GM21360 (cell line): Measurements from ENCODE around the gene CASK.

ENCODE experiments used
- ATAC-seq: cut with Tn5 transposase; IDR thresholded peaks from one replicate; pipeline ENCODE4 v1.9.1; 2021; ENCODE audit warnings: mild to moderate bottlenecking, moderate library complexity; ENCODE audit not compliant: unreplicated experiment

The CASK gene, protein sequence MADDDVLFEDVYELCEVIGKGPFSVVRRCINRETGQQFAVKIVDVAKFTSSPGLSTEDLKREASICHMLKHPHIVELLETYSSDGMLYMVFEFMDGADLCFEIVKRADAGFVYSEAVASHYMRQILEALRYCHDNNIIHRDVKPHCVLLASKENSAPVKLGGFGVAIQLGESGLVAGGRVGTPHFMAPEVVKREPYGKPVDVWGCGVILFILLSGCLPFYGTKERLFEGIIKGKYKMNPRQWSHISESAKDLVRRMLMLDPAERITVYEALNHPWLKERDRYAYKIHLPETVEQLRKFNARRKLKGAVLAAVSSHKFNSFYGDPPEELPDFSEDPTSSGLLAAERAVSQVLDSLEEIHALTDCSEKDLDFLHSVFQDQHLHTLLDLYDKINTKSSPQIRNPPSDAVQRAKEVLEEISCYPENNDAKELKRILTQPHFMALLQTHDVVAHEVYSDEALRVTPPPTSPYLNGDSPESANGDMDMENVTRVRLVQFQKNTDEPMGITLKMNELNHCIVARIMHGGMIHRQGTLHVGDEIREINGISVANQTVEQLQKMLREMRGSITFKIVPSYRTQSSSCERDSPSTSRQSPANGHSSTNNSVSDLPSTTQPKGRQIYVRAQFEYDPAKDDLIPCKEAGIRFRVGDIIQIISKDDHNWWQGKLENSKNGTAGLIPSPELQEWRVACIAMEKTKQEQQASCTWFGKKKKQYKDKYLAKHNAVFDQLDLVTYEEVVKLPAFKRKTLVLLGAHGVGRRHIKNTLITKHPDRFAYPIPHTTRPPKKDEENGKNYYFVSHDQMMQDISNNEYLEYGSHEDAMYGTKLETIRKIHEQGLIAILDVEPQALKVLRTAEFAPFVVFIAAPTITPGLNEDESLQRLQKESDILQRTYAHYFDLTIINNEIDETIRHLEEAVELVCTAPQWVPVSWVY

DNA sequence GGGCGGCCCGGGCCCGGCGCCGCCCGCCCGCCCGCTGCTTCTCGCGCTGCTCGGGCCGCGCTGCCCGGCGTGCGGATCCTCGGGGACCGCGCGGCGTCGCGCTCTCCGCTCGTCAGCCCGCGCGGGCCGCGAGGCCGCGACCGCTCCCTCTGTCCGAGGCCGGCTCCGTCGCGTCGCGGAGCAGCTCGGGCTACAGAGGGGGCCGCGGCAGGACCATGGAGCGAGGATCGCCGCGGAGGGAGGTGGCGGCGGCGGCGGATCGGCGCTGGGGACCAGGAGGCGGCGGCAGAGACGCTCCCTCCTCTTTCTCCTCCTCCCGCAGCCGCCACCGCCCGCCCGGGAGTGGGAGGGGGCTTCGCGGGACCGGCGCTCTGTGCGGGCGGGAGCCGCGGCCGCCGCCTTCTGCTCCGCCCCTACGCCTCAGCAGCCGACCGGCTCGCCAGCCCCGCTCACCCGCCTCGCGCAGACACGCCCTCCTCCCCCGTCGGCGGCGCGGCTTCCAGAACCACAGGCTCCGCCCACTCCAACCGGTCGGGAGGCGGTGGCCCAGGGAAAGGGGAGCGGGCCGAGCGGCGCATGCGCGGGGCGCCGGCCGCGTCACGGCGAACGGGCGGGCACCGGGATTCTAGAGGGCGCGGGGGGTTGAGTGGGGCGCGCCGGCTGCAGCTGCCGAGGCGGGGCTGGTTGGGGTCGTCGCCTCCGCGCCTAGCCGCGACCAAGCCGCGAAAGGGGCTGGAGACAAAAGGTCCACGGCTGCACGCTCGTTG lies at the start of gene CASK:
CASK (minus strand) TSS at position 344 of the 767 bp plus-strand sequence. CDS start 566 bp downstream, outside the sequence.
- ATAC-seq = peak; percentile 76

- no peak for ATAC-seq
Observed at GRCh38 chrX:41971346-41971745, 48.0 kb upstream of the CASK start.

DNA sequence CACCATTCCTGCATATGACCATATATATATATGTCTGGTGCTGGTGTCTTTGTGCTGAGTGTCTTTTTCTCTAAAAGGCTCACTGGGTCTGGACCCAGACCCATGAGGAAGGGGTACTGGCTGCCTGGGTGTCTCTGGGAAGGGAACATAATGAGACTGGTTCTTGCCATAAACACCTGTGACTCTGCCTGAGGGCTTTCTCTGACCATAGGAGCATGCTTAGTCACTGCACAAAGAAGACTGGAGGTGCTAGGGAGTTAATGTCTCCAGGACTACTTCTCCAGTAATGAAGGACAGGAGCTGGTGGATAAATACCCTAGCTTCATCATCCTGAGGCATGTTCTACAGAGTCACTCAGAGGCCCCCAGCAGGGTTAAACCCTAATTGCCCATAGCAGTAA lies 47.1 kb upstream of the CASK start:
- ATAC-seq = no peak

DNA sequence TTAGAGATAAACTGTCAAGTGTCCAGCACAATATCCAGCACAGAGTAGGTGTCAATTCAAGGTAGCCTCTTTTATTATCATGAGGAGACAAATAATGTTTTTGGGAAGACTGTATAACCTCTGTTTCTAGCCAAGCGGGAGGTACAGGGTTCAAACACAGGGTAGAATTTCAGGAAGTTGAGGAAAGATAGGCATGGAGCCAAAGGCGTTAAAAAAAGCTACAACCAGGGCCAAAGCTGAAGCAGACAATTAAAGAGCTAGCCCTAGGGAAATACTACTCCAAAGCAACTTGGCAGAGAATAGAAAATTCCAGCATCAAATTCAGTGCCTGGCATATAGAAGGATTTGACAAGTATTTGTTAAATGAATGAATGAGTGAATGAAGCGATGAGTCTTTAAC lies 40.0 kb upstream of the CASK start:
- ATAC-seq = no peak

GRCh38 chrX:41960142-41960541 lies 36.8 kb upstream of the CASK start:
- no peak for ATAC-seq

GRCh38 chrX:41958861-41959260 lies 35.5 kb upstream of the CASK start:
- no peak for ATAC-seq

- ATAC-seq = no peak
Observed at GRCh38 chrX:41956027-41956426, 32.7 kb upstream of the CASK start.

DNA sequence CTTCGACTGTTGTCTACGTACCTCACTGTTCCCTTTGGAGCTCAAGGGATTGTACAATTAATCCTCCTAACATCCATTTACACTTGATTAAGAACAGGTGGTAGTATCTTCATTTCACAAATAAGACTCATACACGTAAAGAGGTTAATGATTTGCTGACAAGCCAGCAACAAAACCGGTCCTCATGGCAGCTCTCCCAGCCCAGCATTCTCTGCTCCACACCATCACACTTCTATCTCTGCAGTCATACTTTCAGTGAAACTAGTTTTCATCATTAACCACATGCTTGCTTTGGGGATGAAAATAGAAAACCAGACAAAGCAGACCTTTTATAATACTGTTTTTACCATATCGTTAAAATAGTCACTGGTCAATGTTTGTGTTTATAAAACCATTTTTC lies 28.7 kb upstream of the CASK start:
- ATAC-seq = no peak

DNA sequence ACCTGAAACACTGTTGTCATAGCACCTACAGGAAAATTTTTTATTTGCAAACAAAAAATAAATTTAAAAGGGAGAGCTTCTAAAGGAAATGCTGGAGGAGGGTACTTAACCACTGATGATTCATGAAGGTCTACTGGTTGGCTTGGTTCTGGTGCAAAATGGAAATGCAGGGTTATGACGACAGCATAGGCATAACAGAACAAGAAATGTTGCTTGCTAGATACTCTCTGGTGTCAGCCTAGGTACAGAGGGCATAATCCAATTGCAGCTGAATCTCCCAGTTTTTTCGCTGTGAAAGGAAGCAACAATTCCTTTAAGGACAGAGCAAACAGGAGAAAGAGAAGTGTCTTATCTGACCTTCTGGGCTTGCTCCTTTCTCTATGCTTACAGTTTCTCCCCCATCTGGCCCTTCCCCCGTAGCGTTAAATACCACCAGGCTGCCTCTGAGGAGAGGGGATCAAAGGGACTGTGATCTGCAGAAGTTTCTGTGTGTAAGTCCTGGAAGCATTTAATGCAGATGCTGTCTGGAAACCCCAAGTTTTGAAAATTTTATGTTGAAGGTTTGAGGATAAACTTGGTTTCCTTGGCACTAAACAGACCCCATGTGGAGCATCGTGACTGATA lies 23.7 kb upstream of the CASK start:
- no peak for ATAC-seq

- no peak for ATAC-seq
Observed at GRCh38 chrX:41946235-41946634, 22.9 kb upstream of the CASK start.

DNA sequence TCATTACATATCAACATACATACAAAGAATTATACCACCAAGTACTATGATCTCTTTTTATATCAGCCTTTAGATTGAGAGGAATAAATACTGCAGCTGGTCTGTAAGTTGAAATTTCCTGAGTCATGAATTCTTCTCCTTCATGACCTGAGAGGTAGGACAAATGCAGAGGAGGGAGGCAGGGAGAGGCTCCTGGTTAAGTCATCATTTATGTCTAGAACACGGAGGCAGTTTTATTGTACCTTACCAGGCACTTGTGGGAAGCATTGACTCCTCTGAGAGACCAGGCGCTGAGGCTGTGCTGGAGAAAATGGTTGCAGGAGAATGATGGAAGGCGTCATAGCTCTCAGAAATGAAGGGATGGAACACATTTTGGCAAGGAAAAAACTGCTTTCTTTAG lies 12.5 kb upstream of the CASK start:
- ATAC-seq = no peak

GRCh38 chrX:41933546-41933945 lies 10.2 kb upstream of the CASK start:
- ATAC-seq = no peak

GRCh38 chrX:41932885-41933284 lies 9.5 kb upstream of the CASK start:
- ATAC-seq = no peak

GRCh38 chrX:41931591-41931990 lies 8.2 kb upstream of the CASK start:
- no peak for ATAC-seq

- no peak for ATAC-seq
Observed at GRCh38 chrX:41923978-41924683, 777 bp upstream of the CASK start.

DNA sequence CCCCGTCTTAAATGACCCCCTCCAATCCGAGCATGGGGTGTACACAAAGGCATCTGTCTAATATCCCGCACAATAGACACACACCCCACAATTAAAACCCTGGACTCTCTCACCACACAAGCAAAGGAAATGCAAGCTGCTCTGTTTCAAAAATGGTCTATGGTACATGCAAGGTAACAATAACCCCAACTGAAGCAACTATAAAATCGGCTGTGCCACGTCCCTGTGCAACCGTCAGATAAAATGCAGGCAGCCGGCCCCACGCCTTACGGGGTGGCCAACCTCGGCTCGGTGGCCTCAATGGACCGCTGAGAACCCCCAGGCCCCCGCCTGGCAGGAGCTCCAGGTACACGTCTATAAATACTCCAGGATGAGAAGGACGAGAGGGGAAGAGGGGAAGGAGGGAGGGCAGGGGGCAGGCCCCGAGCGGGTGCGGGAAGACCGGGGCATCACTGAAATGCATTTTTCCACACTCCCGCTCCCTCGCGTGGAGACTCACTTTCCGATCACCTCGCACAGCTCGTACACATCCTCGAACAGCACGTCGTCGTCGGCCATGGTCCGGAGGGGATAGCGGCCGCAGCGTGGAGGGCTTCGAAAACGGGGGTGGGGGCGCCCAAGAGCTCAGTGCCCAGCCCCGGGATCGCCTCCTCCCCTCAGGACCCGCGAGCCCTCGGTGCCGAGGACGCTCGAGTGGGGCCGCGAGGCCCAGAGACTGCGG lies 763 bp downstream of the CASK start:
- peak; percentile 9 for ATAC-seq

GRCh38 chrX:41921492-41922430 lies 1.6 kb downstream of the CASK start:
- ATAC-seq = no peak

DNA sequence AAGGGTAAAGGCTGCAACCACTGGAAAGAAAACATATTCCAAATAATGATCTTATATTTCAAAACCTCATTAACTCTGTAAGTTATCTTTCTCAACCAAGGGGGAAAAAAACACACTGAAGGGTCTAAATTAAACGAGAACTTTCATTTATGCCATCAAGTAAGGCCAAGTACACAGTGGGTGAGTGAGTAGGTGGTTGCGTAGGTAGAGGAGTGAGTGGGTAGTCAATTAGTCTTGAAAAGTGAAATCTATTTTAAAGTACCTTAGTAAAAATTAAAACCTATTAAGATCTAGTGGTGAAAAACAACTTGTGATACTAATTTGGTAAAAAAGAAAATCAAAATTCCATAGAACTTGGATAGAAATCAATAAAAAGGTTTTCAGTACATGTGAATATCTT lies 3.5 kb downstream of the CASK start:
- no peak for ATAC-seq
